ENCODE results near the gene SH2B2. TPM values are rescaled to one million over a fixed set of nuclear protein-coding genes. Genes with fewer than 3 reads are reported as not detected.

SH2B2 gene
- total RNA-seq, 2 donors from 2014 or later: 7.7 to 22.3 TPM

DNA sequence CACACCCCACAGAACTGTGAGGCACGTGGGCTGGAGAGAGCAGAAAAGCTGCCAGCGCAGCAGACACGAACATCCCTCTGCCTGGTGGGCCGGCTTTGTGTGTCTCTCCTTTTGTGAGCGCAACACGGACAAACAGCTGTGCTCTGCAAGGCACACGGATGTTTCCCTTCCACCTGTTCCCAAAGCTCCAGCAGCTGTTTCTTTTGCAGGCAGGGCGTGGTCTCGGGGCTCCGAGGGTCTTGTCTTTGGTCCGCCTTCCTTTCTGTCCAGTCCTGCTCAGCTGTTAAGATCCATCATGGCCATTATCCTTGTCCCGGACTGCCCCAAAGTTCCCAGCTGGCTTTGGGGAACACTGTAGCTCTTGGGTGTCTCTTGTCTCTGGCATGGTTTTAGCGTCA is 32.7 kb upstream of the SH2B2 start:
- no peak overlapping the region for H3K27ac ChIP-seq
- intact Hi-C loops (cut with DNase I): no loop called here
- H3K27me3 ChIP-seq (replicated peaks; ENCODE audit: insufficient read depth): no peaks in the 10 kb centered on the region
- H3K4me3 ChIP-seq: no peak overlapping the region
- TF ChIP-seq POLR2AphosphoS5 (IDR thresholded peaks at IDR 0.05): no peak
- no peak for TF ChIP-seq POLR2A (IDR thresholded peaks at IDR 0.05)
- no peak for TF ChIP-seq CTCF (IDR thresholded peaks at IDR 0.05)
- no peaks in the 10 kb centered on the region for H3K36me3 ChIP-seq
- H3K4me1 ChIP-seq (replicated peaks): no peaks in the 10 kb centered on the region
- no peak for DNase-seq (ENCODE audit: low spot score)
- WGBS: 89% methylated on average over 13 of the region's 13 CpGs
- H3K9me3 ChIP-seq: no peaks in the 10 kb centered on the region

DNA sequence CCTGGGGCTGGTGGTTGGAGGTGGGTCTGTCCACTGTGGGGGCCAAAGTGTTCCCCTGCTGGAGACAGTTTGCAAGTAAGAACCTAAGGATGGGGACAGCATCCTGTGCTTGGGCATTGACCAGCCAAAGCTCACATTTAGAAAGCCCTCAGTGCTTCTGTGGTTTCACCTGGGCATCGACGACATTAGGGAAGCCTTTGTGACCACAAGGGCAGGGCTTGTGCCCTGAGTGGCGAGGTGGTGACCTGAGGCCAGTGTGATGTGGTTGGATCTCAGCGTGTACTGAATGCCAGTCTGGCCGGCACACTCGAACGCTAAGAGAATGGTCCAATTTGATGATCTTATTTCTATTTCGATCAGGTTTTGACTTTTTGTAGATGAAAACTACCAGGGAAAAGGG is 32.1 kb upstream of the SH2B2 start:
- intact Hi-C loops (cut with DNase I): no loop called here
- 86% methylated on average over 8 of the region's 8 CpGs for WGBS
- DNase-seq (ENCODE audit: low spot score): no peak

GRCh38 chr7:102255501-102255900 is 31.2 kb upstream of the SH2B2 start:
- no peak overlapping the region for H3K4me3 ChIP-seq
- no peaks in the 10 kb centered on the region for H3K36me3 ChIP-seq
- H3K9me3 ChIP-seq: no peaks in the 10 kb centered on the region
- H3K27me3 ChIP-seq (replicated peaks; ENCODE audit: insufficient read depth): no peaks in the 10 kb centered on the region
- no peak overlapping the region for H3K27ac ChIP-seq
- intact Hi-C loops (cut with DNase I): no loop called here
- no peaks in the 10 kb centered on the region for H3K4me1 ChIP-seq (replicated peaks)
- 93% methylated on average over 7 of the region's 7 CpGs for WGBS
- TF ChIP-seq POLR2A (IDR thresholded peaks at IDR 0.05) (no peak), POLR2AphosphoS5 (IDR thresholded peaks at IDR 0.05) (no peak), CTCF (IDR thresholded peaks at IDR 0.05) (no peak)
- no peak for DNase-seq (ENCODE audit: low spot score)

More for the DNA sequence above, 32.1 kb upstream of the SH2B2 start:
- Histone ChIP-seq H3K36me3 (no peaks in the 10 kb centered on the region), H3K4me3 (no peak overlapping the region), H3K9me3 (no peaks in the 10 kb centered on the region), H3K27me3 (replicated peaks; ENCODE audit: insufficient read depth) (no peaks in the 10 kb centered on the region), H3K27ac (no peak overlapping the region), H3K4me1 (replicated peaks) (no peaks in the 10 kb centered on the region)
- TF ChIP-seq CTCF (IDR thresholded peaks at IDR 0.05) (no peak), POLR2AphosphoS5 (IDR thresholded peaks at IDR 0.05) (no peak), POLR2A (IDR thresholded peaks at IDR 0.05) (no peak)

GRCh38 chr7:102255916-102256315 is 30.8 kb upstream of the SH2B2 start:
- Histone ChIP-seq H3K27me3 (replicated peaks; ENCODE audit: insufficient read depth) (no peaks in the 10 kb centered on the region), H3K36me3 (no peaks in the 10 kb centered on the region), H3K4me3 (no peak overlapping the region), H3K9me3 (no peaks in the 10 kb centered on the region), H3K4me1 (replicated peaks) (no peaks in the 10 kb centered on the region), H3K27ac (no peak overlapping the region)
- 91% methylated on average over 15 of the region's 15 CpGs for WGBS
- DNase-seq (ENCODE audit: low spot score): no peak
- intact Hi-C loops (cut with DNase I): no loop called here
- TF ChIP-seq POLR2A (IDR thresholded peaks at IDR 0.05): no peak
- no peak for TF ChIP-seq POLR2AphosphoS5 (IDR thresholded peaks at IDR 0.05)
- no peak for TF ChIP-seq CTCF (IDR thresholded peaks at IDR 0.05)

- H3K9me3 ChIP-seq: no peaks in the 10 kb centered on the region
- DNase-seq (ENCODE audit: low spot score): no peak
- 92% methylated on average over 25 of the region's 25 CpGs for WGBS
These were observed 28.5 kb upstream of the SH2B2 start for GRCh38 chr7:102258073-102258748.

More at GRCh38 chr7:102258073-102258748, 28.5 kb upstream of the SH2B2 start:
- no peak overlapping the region for H3K27ac ChIP-seq
- no peaks in the 10 kb centered on the region for H3K36me3 ChIP-seq
- intact Hi-C loops (cut with DNase I): no loop called here
- TF ChIP-seq POLR2AphosphoS5 (IDR thresholded peaks at IDR 0.05) (no peak), CTCF (IDR thresholded peaks at IDR 0.05) (no peak), POLR2A (IDR thresholded peaks at IDR 0.05) (no peak)
- H3K27me3 ChIP-seq (replicated peaks; ENCODE audit: insufficient read depth): no peaks in the 10 kb centered on the region
- no peaks in the 10 kb centered on the region for H3K4me1 ChIP-seq (replicated peaks)
- H3K4me3 ChIP-seq: no peak overlapping the region

Data from prostate gland (tissue), 2 donors.